ENCODE measurements around the gene SHD. TPM values are rescaled to one million over a fixed set of nuclear protein-coding genes. Genes with fewer than 3 reads are reported as not detected.

SHD gene
- total RNA-seq, 1 experiment from 2014 or later = 4.4 TPM

DNA sequence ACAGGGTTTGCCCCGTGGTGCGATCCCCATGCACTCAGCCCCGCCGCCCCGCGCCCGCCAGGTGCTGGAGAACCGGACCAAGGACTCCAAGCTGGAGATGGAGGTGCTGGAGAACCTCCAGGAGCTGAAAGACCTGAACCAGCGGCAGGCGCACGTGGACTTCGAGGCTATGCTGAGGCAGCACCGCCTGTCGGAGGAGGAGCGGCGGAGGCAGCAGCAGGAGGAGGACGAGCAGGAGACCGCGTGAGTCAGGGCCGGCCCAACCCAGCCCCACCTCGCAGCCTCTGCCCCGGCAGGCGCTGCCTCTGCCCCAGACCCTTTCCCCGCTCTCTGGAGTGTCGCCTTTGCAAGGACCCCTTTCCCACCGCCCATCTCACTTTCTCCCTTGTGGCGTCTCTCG lies 20.9 kb upstream of the SHD start:
- H4K91ac ChIP-seq (ENCODE audit: insufficient read length, low read depth, low read length) = no peak overlapping the region
- H3K9ac ChIP-seq (ENCODE audit: extremely low read depth, insufficient read length, low read length) = no peak overlapping the region
- no peaks in the 10 kb centered on the region for H4K20me1 ChIP-seq (ENCODE audit: control insufficient read depth, insufficient read depth, insufficient read length)
- no peak overlapping the region for H3K4ac ChIP-seq (ENCODE audit: low read depth, low read length)
- no peak overlapping the region for H2BK15ac ChIP-seq (ENCODE audit: low read depth, low read length)
- no peak overlapping the region for H2AFZ ChIP-seq (ENCODE audit: low read length)
- no peak overlapping the region for H2AK5ac ChIP-seq (ENCODE audit: insufficient read length, low read length)
- no peak overlapping the region for H4K8ac ChIP-seq (replicated peaks; ENCODE audit: insufficient read length, low read depth, low read length)
- no peaks in the 10 kb centered on the region for H3K4me1 ChIP-seq (ENCODE audit: insufficient read depth, low read length)
- no peaks in the 10 kb centered on the region for H3K79me1 ChIP-seq (ENCODE audit: insufficient read depth, low read depth, low read length, poor library complexity, severe bottlenecking)
- H2BK20ac ChIP-seq (ENCODE audit: low read depth, low read length, poor library complexity, severe bottlenecking) = no peak overlapping the region
- H3K56ac ChIP-seq (ENCODE audit: insufficient read length, low read depth, low read length) = no peak overlapping the region
- H2BK120ac ChIP-seq (ENCODE audit: low read depth, low read length, poor library complexity, severe bottlenecking) = no peak overlapping the region
- H3K27me3 ChIP-seq (ENCODE audit: insufficient read depth, low read length) = no peaks in the 10 kb centered on the region
- no peaks in the 10 kb centered on the region for H3K79me2 ChIP-seq (ENCODE audit: insufficient read depth, low read length)
- H3T11ph ChIP-seq (ENCODE audit: low read length) = no peak overlapping the region
- no peak overlapping the region for H3K27ac ChIP-seq (ENCODE audit: insufficient read length, low read depth, low read length)
- no peaks in the 10 kb centered on the region for H3K27me3 Mint-ChIP-seq (ENCODE audit: low read depth)
- no peak overlapping the region for H4K5ac ChIP-seq (ENCODE audit: insufficient read length, low read depth, low read length)
- no peak overlapping the region for H3K4me3 Mint-ChIP-seq
- no peaks in the 10 kb centered on the region for H3K4me1 Mint-ChIP-seq
- H3K27ac Mint-ChIP-seq = no peak overlapping the region
- H3K23me2 ChIP-seq (ENCODE audit: insufficient read length, low read depth, low read length, poor library complexity, severe bottlenecking) = no peaks in the 10 kb centered on the region
- peaks cover 41 to 75% (median 59%) of the 10 kb centered on the region in 3 experiments for H3K36me3 Mint-ChIP-seq (ENCODE audit: insufficient read depth in 1 of 3, low read depth in 3 of 3)
- no peak overlapping the region for H2BK5ac ChIP-seq (ENCODE audit: insufficient read length, low read length)
- no CpG with 5 or more reads among the region's 28 CpGs for WGBS (ENCODE audit: extremely low coverage, insufficient read length, low lambda C conversion rate)
- H2BK12ac ChIP-seq (ENCODE audit: insufficient read length, low read depth, low read length) = no peak overlapping the region
- peaks cover 21 to 28% of the 10 kb centered on the region in 2 experiments for H3K9me3 Mint-ChIP-seq
- no peak overlapping the region for H3K4me2 ChIP-seq (ENCODE audit: insufficient read depth, insufficient read length, low read length)
- DNase-seq = no peak
- H3K14ac ChIP-seq (ENCODE audit: insufficient read depth, low read length) = no peak overlapping the region
- TF ChIP-seq, protein P1, sequence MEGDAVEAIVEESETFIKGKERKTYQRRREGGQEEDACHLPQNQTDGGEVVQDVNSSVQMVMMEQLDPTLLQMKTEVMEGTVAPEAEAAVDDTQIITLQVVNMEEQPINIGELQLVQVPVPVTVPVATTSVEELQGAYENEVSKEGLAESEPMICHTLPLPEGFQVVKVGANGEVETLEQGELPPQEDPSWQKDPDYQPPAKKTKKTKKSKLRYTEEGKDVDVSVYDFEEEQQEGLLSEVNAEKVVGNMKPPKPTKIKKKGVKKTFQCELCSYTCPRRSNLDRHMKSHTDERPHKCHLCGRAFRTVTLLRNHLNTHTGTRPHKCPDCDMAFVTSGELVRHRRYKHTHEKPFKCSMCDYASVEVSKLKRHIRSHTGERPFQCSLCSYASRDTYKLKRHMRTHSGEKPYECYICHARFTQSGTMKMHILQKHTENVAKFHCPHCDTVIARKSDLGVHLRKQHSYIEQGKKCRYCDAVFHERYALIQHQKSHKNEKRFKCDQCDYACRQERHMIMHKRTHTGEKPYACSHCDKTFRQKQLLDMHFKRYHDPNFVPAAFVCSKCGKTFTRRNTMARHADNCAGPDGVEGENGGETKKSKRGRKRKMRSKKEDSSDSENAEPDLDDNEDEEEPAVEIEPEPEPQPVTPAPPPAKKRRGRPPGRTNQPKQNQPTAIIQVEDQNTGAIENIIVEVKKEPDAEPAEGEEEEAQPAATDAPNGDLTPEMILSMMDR (conservative IDR thresholded peaks at IDR 0.05) = no peak
- H3K18ac ChIP-seq (ENCODE audit: insufficient read length, low read depth, low read length) = no peak overlapping the region
- peaks cover 8% of the 10 kb centered on the region for H3K9me3 ChIP-seq (ENCODE audit: control insufficient read depth, low read depth, low read length)
- no peak overlapping the region for H3K23ac ChIP-seq (ENCODE audit: insufficient read length, low read depth, low read length)

All from H9 (cell line).